HCEC 1CT (cell line): ENCODE results near the gene COL19A1.

Experiments used
- DNase-seq: peaks from one replicate; pipeline ENCODE4 v3.0.0-alpha.2; 2017

The COL19A1 gene

DNA sequence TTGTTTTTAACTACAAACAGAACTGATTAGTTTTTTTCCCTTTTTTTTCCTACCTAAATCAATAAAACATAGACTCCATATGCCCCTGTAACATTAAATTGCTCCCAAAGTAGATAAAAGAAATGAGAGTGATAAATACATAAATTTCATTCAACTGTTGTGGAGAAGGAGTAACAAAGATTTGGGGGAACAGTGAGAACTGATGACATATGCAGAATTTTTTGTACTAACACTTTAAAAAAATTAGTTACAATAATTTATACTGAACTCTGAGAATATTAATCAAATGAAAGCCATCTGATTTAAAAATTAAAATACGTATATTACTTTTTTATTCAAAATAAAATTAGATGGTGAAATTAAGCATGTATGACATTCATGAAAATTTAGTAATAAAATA lies 195.7 kb downstream of the COL19A1 start:
- no peak for DNase-seq

DNA sequence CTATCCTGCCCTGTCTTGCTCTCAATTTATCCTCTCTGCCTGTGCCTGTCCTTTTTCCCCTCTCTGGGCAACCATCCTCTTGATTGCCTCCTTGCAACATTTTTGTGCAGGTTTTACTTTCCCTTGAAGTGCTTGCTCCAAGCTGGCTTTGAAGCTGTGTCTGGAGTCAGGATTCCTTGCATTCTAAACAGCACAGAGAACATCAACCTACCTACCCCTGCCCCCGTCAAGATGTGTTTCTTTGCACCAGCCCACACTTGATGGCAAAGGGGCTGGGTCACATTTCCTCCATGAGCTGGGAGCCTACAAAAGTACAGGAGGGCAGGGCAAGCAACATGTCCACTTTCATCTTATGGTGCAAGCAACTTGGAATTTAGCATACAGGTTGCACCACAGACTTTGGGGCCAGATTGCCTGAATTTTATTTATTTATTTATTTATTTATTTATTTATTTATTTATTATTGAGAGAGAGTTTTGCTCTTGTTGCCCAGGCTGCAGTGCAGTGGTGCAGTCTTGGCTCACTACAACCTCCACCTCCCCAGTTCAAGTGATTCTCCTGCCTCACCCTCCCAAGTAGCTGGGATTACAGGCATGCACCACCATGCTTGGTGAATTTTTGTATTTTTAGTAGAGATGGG lies 206.3 kb downstream of the COL19A1 start:
- DNase-seq, result no peak

DNA sequence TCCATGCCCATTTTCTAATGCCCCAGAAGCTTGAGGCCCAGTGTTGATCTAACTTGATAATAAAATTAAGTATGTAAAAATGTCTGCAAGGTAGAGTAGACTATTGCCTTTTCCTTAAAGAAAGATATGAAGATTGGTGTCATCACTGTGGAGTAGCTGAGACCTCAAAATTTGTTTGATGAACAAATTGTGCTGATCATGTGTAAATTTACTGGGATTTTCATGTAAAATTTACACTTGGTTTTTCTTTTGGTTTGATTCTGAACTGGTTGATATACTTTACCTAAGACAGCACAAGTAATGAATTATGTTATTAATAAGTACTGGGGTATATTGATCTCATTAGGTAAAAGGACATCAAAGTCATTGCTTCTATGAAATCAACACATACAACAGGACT lies 207.3 kb downstream of the COL19A1 start:
- DNase-seq, result no peak

DNA sequence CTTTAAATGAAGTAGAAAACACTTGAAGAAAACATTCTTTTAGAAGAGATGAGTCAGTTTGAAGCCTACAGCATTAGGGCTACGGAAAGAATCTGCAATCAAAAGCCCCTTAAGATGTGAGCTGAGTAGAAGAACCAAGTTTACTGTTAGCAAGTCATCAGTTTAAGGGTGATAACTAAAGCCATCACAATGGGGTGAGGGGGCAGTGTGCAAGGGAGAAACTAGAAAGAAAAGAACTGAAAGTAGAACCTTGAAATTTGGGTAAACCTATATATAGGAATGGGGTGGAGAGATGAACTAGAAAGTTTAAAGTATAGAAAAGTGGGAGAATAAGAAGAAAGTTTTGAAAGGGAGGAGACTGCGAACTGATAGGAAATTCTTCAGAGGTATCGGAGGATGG lies 212.9 kb downstream of the COL19A1 start:
- DNase-seq, result no peak

DNA sequence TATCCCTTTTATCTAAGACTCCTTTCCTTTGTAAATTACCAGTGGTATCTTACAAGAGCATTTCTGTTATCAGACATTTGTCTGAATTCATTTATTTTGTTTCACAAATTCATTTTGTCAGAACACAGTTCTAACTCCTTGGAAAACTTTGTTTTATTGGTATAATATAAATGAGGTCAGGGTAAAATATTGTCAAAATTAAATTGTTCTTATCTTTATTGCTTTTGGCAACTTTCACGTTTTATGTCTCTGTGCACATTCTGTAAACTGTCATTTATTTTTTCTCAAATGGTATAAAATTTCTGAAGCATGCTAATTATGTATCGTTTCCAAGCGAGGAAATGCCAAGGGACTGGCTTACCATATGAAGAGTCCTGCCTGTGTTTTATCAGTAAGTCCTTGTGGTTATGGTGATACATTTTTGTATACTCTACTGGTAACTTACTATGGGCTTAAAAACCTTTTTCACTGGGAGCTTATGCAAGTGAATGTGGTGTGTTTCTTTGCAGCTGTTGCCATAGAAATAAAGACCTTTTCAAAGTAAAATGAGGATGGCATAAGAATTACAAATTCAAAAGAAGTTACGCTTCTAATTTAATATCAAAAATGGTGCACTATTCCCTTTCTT lies 214.2 kb downstream of the COL19A1 start:
- DNase-seq, result no peak

DNA sequence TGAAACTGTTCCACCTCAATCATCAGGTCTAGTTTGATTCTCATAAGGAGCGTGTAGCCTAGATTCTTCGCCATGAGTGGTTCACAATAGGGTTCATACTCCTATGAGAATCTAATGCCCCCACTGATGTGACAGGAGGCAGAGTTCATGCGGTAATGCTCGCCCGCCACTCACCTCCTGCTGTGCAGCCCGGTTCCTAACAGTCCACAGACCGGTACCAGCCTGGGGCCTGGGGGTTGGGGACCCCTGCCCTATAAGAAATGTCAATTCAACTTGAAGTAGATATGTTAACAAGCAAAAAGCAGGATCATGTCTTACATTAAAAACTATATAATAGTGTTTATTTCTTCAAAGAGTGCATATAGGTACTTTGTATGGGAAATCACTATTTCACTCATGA lies 216.5 kb downstream of the COL19A1 start:
- no peak for DNase-seq

DNA sequence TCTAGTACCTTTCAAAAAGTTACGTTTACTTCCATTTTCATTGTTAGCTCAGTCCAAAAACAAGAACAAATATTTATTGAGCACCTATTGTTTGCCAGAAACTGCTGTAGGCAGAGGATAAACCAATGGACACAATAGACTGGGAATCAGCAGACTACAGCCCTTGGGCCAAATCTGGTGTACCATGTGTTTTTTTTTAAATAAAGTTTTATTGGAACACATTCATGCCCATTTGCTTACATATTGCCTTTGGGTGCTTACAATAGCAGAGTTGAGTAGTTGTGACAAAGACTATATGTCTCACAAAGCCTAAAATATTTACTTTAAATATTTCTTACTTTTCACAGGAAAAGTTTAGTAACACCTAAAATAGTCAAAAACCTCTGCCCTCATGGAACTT lies 220.4 kb downstream of the COL19A1 start:
- no peak for DNase-seq

DNA sequence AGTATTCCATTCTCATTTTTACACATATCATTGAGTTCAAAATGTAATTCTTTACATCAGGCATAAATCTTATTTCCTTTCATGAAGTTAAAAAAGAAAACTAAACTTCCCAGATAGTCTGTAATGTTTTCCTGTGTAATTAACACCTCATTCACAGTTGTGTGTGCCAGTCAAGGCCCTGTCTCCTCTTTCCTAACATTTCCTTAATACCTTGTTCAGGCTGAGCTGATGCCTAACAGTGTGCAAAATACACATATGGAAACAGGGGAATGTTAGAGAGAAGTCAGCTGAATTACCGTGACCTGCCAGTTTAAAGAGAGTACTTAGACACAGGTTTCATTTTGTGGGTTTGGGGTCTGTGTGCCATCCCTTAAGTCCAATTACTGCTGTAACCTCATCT lies 227.8 kb downstream of the COL19A1 start:
- no peak for DNase-seq

DNA sequence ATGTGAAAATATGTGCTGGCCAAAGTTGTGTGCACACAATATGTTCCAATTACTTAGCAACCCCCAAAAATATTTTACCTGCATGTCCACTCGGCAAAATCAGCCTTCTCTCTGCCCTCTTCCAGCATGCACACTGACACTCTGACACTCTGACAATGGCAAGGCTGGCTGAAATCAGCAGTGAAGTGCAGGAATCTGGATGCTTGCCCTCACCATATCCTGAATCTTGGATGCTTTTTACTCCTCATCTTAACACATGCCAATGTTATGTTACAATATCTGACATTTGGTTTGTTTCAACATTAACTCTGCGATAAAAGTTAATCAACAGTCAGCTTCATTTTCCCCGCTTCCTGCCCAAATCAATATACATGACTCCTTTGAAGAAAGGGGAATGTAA lies 233.4 kb downstream of the COL19A1 start:
- no peak for DNase-seq

DNA sequence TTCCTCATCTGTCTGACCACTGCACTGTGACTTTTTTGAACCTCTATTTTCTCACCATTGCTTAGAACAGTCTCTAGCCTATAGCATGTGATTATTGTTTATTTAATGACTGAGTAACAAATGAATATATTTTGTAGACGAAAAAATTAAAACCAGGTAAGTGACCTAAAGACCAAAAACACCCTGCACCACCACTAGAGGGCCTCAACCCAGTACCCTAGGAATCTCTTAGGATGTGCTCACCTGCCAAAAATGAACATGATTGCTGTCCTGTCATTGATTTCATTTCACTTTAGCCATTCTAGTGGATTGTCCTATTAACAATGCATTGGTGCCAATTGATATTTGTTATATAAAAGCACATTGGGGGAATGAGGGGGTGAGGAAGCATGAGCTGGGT lies 237.4 kb downstream of the COL19A1 start:
- no peak for DNase-seq

DNA sequence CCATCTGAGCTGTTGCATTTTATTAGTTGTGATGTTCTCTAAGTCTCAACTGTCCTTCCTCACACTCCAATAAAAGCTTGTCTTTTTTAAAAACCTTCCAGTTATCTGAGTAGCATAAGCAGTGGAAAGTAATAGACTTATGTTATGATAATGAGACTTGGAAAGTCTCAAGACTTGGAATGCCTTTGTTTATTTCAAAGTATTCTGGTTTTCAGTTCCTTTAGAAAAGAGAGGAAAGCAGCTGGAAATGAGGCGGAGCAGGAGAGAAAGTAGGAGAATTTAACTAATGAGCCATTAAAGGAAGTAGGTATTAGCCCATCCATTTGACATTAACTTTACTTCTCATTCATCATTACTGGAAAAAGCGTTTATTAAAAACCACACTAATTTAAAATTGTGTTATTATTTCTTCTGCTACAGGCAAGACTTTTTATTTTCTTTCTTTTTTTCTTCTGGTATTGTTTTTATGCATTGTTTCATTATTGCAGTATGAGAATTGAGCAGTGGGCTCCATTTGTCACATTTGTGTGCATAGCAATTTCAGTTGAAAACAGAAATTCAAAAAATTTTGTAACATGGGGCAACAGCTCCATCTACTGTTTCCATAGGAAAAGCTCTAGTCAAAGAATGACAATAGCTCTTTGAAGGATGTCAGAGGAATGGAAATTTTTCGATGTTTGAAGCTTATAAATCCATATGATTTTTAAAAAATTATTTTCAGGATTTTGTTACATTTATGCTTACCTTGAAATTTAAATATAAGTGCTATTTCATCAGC lies 241.7 kb downstream of the COL19A1 start:
- DNase-seq, result peak; percentile 18

DNA sequence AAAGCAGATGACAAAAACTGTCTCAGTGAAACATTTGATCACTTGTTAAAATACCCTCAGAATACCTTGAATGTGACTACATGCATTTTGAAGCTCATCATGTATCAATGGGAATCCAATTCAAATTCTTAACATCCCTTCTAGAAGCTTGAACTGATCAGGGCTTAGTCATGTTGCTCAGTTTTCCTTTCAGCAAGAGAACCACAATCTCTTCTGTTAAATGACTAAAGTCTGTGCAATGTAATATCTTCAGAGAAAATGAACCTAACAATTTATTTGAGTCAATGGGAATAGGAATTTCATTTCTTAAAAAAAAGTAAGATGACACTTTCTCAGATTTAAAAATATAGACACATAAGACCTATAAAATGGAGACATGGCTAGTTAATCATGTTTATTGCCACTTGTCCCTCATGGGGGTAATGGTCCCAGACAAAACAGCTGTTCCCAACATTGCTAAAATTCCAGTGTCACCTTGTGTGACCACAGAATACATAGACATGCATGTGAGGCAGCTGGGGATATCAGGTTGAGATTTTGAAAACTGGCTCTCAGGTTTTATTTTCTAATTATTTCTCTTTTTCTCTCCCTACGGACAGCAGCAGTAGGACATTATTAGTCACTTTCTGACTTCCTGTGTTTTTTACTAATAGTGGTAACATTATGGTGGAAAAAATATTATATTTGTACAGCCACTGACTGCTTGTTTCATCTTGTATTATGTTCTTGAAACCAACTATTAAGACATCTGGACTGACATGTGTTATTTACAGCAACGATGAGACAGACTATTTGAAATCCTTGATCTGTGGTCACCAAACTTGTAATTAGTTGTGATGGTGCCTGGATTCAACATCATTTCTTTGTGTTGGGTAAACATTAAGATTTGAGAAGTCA lies 244.0 kb downstream of the COL19A1 start:
- no peak for DNase-seq

DNA sequence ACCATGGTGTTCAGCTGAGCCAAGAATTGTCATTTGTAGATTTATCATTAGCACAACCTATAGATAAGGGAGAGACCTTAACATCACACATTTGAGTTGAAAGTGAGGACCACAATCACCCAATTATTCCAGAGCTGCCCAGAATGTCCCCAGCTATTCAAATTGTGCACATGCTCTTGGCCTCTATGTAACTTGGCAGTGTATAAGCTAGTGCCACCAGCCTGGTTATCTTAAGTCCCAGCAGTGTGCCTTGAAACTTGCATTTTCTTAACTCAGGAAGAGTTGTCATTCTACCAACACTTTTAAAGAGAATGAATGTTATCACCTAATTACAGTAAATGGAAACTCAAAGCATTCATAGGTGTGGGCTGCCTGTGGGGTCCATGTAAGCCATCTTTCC lies 245.4 kb downstream of the COL19A1 start:
- DNase-seq, result no peak

DNA sequence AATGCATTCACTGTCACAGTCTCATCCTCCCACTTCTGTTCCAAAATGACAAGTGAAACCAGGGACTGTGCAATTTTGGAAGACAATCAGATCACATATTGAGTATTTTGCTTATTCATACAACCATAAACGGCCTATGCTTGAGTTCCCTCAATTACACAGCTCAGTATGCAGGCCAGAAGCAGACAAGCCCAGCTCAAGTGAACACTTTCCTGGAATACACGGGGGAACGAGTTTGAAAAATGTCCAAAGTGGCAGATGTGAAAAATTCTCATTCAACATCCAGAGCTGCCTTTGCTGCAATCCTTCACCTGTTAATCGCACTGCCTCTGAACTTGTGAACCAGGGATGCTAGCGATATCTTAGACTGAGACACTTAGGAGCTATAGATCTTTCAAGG lies 246.4 kb downstream of the COL19A1 start:
- no peak for DNase-seq

DNA sequence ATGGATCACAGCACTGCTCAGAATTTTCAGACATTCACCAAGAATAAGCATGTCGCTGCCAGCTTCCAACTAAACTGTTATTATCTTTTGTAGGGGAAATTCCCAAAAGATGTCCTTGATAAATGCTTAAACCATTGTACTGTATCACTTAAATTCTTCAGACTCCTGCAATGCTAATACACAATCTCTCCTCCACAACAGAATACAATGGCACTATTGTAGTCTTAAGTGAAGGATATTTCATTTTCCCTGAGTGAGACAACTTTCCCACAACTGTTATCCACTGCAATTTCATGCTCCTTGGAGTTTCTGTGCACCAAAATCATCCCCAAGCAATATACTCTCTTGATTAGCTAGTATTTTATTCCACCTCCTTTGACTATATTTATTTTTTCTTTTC lies 246.8 kb downstream of the COL19A1 start:
- DNase-seq, result no peak

DNA sequence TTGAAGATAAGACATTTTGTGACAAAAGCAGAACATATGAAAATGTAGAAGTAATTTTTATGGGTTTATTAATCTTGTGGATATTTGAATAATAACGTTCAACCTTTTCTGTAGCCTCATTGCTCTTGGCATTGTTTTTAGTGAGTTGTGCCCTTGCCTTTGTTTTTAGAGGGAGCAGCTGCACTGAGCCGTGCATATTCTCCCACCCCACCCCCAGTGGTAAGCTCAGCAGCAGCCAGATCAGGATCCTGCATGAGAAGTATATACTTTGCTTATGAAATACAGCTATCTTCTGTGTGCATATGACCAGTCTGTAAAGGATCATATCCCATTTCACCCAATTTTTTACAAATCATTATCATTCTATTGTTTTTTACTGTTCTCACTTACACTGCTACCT lies 252.3 kb downstream of the COL19A1 start:
- DNase-seq, result no peak

DNA sequence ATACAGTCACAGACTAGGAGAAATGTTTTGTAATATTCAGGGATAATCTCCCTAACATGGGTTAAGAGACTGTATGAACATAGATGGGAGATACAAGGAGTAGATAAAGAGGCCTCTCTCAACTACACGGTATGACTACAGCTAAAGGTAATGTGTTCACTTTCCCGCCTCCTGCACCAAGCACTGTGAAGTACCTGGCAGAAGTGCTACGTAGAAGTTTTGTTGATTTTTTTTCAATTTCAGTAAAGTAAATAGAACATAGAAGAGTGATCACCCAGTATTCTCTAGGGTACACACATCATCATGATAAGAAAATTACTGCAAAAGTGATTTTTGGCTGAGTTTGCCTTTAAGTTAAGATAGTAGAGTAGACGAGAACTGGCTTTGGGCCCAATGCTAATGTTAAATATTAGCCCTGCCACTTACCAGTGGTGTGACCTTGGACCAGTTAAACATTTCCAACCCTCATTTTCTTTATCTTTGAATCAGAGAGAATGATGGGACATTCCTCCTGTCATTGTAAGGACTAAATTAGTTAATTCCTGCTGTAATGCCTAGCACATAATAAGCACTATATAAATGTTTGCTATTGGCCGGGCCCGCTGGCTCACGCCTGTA lies 253.0 kb downstream of the COL19A1 start:
- no peak for DNase-seq

DNA sequence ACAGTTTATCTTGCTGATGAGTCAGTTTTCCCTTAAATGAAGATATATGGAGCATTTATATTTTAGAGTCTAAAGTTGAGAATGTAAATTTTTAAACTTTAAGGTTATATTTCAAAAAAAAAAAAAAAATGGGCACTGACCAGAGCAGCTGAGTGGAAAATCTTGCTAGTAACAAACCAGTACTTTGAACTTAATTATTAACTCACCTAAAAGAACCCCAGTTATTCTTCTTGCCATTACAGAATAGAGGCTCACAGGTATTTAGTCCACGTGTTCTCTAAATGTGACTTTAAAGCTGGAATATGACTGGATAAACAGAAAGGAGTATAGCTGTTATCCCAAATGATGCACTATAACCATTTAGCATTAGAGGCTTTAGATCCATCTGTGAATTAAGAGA lies 258.1 kb downstream of the COL19A1 start:
- no peak for DNase-seq

DNA sequence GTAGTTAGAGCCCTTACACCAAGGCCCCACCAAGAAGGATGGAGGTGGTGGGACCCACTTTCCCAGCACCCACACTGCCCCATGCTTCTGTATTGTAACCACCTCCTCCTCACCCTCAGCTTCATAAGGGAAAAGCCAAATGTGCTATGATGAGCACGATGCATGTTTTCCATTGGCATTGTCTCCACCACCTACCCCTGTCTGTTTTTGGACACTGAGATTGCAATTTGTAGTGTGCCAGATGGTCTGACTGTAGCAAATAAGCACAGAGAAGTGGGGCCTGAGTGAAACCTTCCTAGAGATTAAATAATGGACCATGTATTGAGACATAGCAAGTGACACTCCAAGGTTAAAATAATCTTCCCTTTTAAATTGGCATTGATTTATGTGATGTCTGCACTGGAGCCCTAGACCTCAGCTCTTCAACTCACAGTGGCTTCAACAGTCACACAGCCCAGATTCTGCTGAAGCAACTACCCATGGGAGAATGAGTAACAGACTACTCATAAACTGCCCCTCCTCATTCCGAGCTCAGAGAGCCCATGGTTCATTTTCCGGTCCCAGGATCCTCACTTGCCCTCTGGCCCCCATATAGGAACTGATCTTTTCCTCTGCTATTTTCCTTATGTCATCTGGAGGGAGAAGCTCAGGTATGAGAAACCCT lies 258.7 kb downstream of the COL19A1 start:
- DNase-seq, result peak; percentile 26

DNA sequence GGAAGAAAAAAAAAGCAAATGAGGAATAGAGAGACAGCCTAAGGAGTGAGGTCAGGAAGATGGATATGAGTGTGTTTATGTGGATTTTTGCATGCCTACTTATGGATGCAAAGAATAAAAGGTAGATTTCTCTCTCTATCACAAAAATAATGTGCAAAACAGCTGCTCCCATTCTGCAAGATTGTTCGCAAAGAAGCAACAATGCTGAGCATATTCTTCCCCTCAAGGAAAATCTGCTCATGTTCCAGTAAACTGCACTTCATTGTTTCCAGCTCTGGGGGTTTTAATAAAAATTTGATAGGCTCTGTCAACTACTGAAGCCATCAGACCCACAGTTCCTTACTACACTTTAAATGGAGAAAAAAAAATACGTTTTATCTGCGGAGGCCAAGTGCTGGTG lies 259.2 kb downstream of the COL19A1 start:
- DNase-seq, result no peak

DNA sequence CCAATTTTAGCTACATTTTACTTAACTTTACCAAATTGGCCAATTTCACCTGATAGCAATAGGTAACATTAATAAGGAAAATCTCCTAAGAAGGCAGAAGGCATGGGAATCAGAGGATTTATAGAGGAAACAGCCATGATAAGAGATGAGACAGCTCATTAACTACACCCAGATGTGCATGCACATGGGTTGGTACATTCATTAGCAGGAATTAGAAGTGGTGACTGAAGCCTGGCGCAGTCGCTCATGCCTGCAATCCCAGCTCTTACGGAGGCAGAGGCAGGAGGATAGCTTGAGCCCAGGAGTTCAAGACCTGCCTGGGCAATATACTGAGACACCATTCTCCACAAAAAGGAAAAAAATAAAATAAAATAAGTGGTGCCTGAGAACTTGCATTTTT lies 263.0 kb downstream of the COL19A1 start:
- DNase-seq, result no peak

DNA sequence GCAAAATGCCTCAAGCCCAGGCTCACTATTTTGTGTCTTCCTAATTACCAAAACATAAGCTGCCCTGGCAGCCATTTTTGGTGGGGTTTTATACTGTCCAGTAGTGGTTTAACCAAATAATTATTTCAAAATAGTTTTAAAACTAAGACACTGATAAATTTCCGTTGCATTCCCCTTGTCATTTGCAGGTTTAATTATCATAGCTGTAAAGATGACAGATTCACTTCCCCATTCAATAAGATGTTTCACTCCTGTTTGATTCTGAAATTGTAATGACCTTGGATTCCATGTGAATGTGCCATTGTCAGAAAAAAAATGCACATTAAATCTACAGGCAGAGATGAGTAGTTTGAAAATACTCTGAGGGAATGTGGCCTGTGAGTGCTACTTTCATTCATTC lies 264.5 kb downstream of the COL19A1 start:
- no peak for DNase-seq
